ENCODE results near the gene AUTS2.
"Not testable (repeated sequence)": the region's sequence is repeated elsewhere in the genome, so short reads cannot be mapped to it uniquely, and the experiment has no call there.

The AUTS2 gene

DNA sequence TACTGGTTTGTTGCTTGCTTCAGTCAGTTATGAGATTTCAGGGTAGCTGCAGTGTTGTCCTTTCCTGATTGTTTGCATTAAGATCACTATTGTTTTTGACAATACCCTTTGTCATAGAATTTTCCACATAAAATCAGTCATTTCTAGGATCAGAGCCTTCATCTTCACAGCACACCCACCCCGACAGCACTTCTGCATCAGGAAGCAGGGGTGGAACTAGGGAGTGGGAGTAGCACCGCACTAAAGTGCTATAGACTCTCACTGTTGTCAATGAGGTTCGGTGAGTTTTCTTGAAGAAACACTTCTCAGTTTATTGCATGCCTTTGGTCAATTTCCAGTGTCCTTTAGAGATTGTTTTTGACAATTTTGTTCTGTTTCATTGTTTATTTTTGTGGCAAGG is 632.5 kb downstream of the AUTS2 start:
- no peak for DNase-seq

DNA sequence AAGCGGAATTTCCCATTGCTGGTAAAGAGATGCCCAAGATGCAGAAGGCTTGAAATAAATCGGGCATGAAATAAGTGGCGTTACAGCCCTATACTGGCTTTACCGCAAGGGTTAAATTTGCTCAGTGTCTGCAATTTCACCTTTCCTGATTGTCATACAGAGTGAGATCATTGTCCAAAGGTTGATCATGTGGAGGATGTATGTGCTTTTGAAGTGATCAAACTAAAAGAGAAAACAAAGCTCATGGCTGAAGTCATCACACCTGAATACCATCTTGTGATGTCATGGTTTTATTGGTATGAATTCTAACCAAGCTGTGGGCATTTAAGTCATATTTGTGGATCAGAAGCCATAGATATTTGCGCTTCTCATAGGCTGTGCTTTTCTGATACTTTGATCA is 635.5 kb downstream of the AUTS2 start:
- DNase-seq, result no peak

DNA sequence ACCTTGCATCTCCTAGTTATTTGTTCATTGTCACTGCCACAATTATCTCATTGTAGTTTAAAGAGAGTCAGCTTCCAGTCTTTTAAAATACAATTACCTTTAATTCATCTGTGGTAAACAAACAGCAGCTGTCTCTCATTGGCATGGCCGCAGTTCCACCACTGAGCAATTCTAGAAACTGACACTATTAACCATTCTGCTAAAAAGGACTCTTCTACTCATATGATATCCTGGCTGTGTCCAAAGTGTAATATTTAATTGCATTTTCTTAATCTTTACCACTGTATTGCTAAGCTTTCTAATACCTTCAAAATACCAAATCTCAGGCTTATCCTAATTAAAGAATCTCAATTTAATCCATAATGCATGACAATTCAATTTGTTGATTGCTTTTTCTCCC is 639.0 kb downstream of the AUTS2 start:
- DNase-seq, result no peak

DNA sequence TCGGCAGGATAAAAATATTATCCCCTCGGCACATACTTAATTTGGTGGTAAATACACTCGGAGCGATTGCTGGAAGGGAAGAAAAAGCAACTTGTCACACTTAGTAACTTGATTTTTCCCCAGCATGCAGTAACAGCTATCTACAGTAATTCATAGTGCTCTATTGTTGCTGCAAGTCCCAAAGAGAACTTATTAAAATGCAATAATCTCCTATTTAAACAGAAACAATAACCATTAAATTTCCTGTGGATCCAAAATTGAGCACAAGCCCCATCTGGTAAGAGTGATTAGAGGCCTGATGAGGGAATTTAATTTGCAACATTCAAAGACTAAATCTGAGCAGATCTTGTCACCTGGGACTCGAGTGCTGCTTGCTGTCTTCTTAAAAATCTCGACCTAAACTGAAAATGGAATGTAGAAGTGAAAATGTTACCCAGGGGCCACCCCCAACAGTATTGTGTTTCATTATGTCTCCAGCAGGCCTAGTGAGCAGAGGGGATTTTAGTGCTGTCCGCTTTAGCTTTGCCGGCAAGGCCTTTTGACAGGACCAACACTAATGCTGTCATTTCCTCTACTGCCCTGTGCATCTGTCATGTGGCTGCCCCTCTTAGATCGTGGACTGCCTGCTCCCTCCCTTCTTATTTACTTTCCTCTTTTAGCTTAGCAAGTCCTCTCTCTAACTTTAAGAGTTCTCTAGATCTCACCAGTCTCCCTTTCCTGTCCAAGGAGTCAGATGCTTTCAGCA is 639.7 kb downstream of the AUTS2 start:
- no peak for DNase-seq

DNA sequence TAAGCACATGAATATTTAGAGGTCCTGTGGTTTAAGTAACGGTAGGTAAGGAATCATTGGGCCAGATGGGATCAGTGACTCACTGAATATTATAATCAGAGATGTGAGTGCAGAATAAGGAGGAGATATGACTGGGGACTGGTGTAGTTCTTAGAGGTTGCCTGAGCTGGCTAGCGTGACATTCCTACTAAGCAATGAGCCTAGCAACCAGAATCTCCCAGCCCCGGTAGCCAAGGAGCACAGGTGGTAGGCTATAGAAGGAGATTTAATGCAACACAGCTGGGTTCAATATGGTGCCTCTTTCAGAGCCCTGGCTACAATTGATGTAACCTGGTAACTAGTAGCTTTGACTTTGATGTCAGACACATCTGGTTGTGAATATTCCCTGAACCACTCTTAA is 641.6 kb downstream of the AUTS2 start:
- no peak for DNase-seq

DNA sequence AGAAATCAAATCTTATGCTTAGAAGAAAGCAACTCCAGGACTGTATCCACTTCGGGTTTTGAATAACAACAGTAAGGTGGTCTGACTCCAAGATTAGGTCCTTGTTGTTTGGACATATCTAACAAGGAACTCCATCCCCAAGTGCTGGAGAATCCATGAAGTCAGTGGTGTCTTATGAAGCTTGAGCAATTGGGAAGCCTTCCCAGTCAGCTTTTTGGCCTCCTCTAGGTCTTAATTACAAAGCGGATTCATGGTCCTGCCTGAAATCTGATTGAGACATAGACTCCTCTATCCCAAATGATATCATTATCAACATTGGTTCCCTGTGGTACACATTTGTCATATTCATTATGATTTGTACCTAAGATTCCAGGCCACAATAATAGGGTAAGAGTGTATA is 642.6 kb downstream of the AUTS2 start:
- no peak for DNase-seq

DNA sequence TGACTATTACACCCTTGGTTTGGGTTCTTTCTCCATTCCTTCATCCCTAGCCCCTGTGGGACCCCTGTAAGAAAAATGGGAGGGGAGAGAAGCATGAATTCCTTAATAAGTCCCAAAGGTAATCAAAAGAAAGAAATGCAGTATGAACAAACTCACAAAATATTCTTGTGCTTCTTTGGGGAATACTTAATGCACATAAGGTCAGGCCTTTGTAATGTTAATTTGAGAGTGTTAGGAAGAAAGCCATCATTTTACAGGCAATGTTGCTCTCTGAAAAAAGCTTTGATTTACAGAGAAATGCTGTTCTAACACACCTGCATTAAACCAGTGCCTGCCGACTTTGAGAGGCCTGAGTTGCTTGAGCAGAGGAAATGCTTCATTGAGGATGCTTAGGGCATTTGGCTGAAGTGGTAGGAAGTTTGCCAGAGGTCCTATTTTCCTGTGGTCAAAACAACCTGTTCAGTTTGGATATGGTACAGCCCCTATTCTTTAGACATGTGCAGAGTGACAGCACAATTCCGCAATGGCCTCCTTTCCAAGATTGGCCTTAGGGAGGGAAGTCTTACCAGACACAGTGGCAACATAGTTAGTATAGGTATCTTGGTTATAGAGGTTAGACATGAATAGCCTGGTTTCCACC is 643.4 kb downstream of the AUTS2 start:
- no peak for DNase-seq

DNA sequence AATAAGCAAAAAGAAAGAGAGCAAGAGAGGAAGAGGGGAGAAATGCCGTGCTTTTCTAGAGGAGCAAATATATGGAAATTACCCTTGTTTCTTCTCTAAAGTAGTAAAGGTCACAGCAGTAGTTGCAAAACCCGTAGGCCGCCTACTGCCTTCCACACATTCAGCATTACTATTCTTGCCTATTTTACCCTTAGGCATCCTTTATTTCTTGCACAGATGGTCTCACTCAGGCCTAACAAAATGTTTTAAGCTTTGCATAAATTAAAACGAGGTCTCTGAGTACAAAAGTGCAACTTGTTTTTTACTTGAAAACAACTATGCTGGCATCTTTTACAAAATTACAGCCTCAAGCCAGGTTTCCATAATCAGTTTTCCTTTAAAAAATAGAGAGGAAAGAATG is 644.6 kb downstream of the AUTS2 start:
- no peak for DNase-seq

DNA sequence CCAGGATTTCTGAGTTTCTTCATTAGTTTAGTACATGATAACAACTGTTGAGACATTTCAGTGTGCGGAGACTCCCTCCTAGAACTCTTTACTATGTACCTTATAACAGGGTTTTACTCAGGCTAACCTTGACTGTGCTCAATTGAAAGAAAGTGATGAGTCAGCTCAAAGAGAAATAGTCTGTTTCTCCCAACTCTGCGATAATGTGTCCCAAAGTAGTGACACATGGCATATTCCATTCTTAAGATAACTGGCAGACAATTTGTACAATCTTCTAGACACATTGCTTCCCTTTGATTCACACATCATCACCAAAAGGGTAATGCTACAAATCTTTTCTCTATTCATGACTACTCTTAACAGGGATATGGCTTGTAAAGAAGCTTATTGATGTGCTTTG is 645.2 kb downstream of the AUTS2 start:
- no peak for DNase-seq

DNA sequence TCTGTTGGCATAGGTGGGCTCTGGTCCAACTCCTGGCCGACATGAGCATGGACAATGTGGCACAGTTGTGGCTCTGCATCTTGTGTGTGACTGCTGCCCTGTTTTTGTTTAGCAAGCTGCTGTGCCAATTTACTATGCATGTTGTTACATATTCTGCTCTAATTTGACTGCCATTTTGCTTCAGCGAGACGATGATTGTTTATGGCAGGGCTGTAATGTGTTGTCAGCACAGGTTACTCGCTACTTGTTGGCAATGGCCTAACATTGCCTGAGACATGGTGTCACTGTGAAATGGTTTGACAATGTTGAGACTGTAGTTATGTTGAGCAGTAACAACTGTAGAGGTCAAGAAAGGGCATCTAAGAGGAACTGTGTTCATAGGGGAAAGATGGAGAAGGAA is 659.6 kb downstream of the AUTS2 start:
- no peak for DNase-seq

DNA sequence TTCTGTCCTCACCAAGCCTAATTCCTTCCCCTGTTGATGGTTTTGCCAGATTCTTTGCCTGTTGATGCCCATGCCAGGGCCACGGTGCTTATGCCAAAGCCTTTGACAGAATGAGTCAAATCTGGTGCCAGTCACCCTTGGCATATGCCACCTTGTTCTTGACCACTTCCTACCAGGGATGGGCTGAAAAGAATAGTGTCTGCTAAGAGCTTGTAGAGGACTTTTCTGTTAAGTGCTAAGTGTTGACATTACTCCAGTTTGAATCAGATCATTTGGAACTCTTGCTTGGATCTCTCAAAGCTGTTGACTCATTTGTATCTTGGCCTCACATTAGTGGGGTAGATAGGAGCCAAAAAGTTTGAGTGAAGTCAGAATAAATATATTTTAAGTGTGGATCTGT is 661.2 kb downstream of the AUTS2 start:
- DNase-seq, result no peak

DNA sequence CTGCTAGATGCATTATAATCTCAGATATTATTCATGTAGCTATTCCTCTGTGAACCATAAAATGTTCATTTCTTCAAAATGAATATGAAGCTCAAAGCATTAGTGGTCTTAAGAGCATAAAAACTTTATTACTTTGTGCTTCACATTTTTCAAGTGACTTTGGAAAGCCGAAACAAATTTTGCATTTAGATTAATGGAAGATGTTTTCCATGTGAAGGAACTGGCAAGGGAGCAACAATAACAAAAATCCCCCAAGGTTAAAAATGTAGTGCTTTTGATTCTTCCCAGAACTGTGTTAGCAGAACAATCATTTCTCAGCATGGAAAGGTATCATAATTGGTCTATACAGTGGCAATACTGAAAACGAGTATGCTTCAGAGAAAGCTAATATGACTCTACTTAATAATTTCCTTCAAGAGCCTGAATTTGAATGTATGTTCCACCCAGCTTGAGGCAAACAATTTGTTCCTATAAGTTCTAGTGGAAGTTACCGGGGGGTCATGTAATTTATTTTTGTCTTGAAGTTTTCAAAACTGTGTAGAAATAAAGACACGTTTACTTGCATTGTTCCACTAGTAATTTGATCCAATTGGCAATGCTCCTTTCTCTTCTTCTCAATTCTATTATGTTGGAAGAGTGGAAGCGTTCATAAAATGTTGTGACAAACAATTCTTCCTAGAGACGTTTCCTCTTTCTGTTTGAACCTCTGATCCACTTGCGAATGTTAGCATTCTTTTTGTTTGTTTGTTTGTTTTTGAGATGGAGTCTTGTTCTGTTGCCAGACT is 665.4 kb downstream of the AUTS2 start:
- DNase-seq, result no peak

DNA sequence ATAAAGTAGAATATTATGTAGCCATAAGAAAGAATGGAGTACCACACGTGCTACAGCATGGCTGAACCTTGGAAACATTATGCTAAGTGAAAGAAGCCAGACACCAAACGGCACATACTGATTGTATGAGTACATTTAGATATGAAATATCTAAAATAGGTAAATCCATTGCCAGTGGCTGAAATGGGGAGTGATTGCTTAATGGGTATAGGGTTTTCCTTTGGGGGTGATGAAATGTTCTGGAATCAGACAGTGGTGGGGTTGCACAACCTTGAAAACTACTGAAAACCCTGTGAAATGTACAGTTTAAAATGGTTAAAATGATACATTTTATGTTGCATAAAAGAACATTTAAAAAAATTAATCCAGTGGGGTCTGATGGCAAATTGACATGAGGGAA is 667.9 kb downstream of the AUTS2 start:
- no peak for DNase-seq

DNA sequence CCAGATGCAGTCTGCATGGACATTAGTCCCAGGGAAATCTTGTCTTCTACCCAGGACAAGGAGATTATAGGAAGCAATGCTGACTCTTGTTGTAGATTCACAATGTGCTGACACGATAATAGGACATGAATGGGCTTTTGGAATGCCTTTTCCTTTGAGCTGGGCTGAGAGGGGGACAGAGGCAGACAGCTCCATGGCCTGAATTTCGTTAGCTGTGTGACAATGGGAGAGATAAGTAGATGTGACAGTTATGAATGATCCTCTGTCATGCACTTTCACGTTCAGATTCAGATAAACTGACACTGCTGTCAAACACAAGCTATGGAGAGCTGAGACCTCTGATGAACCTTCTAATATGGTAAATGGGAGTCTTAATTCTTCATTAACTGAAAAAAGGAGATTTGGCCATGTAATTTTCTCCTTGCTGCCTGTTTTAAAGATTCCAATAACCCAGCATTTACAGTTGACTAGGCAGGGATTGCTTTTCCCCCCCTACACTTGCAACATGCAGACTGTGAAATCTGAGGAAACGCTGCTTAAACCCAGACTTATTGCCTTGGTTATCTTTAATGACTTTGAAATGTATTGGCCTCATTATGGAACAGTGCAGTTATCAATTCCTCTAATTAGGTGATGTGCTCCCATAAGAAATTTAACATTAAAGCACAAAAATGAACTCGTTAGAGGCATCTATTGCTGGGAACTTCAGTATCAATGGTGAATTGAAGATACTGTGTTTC is 669.3 kb downstream of the AUTS2 start:
- DNase-seq, result no peak

DNA sequence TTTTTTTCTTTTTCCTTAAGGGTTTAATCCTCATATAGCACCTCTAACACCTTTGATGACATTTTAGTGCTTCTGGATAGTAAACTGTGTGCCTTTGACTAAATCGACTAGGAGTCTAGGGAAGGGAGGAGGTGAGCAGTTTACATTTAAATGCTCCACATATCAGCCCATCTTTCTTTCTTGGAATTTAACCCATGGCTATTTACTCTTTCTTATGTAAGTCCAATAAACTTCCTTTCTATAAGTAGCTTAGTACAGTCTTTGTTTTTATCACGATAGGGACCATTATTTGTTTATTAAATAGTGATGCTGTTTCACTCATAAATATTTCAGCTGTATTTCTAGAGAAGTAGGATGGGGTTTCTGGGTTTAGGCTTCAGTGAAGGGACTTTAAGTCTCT is 669.9 kb downstream of the AUTS2 start:
- DNase-seq, result no peak

DNA sequence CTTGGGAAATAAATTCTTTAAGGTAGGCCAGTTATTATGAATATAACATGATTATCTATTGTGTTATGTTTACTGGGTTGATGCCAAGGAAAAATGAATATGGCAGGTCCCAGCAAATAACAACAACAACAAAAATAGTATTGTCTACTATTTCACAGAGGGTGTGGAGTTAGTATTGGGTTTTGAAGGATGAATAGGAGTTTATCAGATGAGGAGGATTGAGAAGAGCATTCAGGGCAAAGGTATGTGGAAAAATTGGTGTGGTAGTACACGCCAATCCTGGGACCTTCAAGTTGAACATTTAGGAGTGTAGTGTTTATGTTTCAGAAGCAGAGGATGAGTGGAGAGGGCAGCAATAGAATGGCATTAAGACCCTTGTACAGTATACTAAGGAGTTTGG is 671.9 kb downstream of the AUTS2 start:
- no peak for DNase-seq

DNA sequence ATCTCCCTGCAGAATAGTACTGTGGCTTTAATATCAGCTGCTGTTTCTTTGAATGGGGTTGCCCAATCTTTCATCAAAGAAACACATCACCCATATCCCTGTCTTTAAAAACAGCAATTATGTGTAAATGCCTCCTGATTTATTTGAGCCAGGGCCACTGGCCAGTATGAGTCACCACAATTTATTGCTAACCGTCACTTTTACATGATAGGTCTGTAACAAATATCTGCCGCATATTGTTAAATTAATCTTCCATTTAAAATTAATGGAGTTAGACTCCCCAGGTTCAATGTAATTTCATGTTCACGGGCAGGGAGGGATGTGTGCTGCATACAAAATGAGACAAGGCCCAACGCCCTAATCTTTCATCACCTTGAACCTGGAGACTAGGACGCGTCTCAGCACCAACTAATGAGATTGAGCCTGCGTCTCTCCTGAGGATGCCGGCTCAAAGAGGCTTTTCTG is 673.4 kb downstream of the AUTS2 start:
- no peak for DNase-seq

DNA sequence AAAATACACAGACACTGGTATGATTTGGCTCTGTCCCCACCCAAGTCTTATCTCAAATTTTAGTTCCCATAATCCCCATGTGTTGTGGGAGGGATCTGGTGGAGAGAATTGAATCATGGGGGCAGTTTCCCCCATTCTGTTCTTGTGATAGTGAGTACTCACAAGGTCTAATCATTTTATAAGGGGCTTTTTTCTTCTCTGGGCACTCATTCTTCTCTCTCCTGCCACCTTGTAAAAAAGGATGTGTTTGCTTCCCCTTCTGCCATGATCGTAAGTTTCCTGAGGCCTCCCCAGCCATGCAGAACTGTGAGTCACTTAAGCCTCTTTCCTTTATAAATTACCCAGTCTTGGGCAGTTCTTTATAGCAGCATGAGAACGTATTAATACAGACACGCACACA is 677.3 kb downstream of the AUTS2 start:
- DNase-seq, result not testable (repeated sequence)

DNA sequence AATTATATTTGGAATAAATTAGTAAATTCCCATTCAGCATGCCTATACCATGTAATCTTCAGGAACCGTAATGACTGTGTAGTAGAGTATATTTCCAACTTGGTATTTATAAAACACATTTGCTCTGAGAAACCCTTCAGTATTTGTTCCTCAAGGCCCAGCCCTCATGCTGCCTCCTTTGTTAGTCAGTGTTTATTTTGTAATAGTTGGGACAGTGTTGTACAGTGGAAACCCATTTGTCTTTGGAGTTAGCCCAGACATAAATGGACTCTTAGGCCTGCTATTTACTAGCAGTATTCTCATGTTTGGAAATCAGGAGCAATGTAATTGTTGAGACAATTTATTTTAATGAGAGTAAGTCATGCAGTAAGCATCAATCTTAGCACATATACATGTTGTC is 686.9 kb downstream of the AUTS2 start:
- no peak for DNase-seq

DNA sequence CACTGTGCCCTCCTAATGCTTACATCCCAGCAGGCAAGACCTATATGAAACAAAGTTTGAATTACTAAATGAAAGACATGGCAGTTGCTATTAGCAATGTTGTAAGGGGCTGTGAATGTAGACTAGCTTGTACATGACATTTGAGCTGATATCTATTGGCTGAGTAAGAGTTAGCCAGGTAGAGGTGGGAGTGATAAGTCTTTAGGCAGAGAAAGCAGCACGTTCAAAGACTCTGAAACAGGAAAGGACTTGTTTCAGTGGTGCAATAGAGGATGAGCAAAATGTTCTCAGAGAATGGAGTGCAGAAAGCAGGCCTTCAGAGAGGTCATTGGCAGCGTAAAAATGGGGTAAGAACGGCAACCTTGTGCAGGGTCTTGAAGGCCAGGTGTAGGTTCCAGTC is 687.6 kb downstream of the AUTS2 start:
- no peak for DNase-seq

DNA sequence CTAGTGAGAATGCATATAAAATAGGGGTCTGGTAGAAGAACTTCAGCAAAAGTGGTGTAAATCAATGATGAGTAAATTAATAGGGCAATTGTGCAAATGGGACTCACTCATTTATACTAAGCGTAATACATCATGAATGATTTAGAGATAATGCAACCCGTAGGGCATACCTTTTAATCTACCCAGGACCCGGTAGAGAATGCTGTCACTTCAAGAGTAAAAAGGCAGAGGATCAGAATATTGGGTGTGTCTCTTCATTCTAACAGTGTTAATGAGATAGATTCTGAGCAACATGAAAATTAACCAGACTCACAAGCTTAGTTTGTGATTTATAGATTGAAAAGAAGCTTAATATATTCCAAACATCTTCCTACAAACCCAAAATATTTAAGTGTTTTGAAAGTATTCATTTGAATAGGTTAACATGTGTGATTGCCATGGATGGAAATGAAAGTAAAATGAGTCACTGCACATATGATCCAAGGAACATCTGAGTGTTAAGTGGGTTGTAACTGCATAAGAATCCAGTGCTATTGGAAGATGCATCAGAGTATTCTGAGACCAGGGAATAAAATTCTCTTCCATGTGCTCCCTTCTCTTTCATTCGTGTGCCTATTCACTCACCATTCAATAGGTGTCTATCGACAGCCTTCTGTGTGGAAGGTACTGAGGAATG is 690.6 kb downstream of the AUTS2 start:
- DNase-seq, result no peak

DNA sequence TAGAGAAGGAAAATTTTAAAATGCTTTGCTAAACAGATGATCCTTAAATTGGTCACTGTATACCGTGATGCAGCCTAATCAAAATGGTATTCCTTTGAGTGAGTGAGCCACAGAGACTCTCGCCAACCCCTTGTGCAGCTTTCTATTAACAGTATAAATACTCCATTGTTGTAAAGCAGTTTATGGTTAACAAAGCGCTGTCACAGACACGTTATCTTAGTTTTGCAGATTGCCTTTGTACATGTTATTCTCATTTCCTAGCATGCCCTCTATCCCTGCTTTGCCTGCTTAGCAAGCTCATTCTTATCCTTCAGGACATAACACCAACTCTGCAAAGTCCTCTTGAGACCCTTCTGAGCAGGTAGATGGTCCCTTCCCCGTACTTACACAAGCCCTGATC is 694.4 kb downstream of the AUTS2 start:
- DNase-seq, result no peak

Data from effector CD4-positive, alpha-beta T cell (primary cell).